ENCODE results near the gene EXD3.
"Not testable (repeated sequence)": the region's sequence is repeated elsewhere in the genome, so short reads cannot be mapped to it uniquely, and the experiment has no call there.

EXD3 gene

GRCh38 chr9:137350696-137351584, 72.0 kb downstream of the EXD3 start:
- H3K27ac ChIP-seq: no peak overlapping the region
- TF ChIP-seq CTCF (conservative IDR thresholded peaks at IDR 0.05): peak; percentile 35

GRCh38 chr9:137349471-137350033, 73.4 kb downstream of the EXD3 start:
- H3K27ac ChIP-seq: no peak overlapping the region

GRCh38 chr9:137348769-137349470, 74.0 kb downstream of the EXD3 start:
- H3K27ac ChIP-seq: no peak overlapping the region
- no peak for TF ChIP-seq CTCF (conservative IDR thresholded peaks at IDR 0.05)

More at GRCh38 chr9:137349471-137350033, 73.4 kb downstream of the EXD3 start:
- TF ChIP-seq CTCF (conservative IDR thresholded peaks at IDR 0.05): no peak

- H3K27ac ChIP-seq: no peak overlapping the region
- TF ChIP-seq CTCF (conservative IDR thresholded peaks at IDR 0.05): no peak
Observed at GRCh38 chr9:137347928-137348327, 75.0 kb downstream of the EXD3 start.

GRCh38 chr9:137342482-137342881, 80.5 kb downstream of the EXD3 start:
- H3K27ac ChIP-seq: no peak overlapping the region
- no peak for TF ChIP-seq CTCF (conservative IDR thresholded peaks at IDR 0.05)

GRCh38 chr9:137341227-137341626, 81.7 kb downstream of the EXD3 start:
- TF ChIP-seq CTCF (conservative IDR thresholded peaks at IDR 0.05): no peak

GRCh38 chr9:137339908-137340462, 83.0 kb downstream of the EXD3 start:
- not testable (repeated sequence) for H3K27ac ChIP-seq

More at GRCh38 chr9:137341227-137341626, 81.7 kb downstream of the EXD3 start:
- H3K27ac ChIP-seq: no peak overlapping the region

Data from VCaP (cell line).